Subcutaneous abdominal adipose tissue (tissue), 5 donors: ENCODE data around the gene DTD1.

Experiments used
- H3K27ac ChIP-seq: one replicate; pipeline ENCODE4 v1.7.0; 2013; ENCODE audit warnings: low read depth, mild to moderate bottlenecking, inconsistent platforms, low read length, moderate library complexity
- H3K27me3 ChIP-seq, 5 donors: one replicate each; pipeline ENCODE4 v1.7.0; 2013; ENCODE audit warnings: low read length in 5 of 5, inconsistent platforms in 1 of 5; ENCODE audit not compliant: control insufficient read depth in 5 of 5, insufficient read depth in 4 of 5
- H3K36me3 ChIP-seq, 5 donors: one replicate each; pipeline ENCODE4 v1.7.0; 2013; ENCODE audit warnings: low read length in 5 of 5; ENCODE audit not compliant: control insufficient read depth in 5 of 5, insufficient read depth in 5 of 5
- H3K4me1 ChIP-seq, 5 donors: one replicate each; pipeline ENCODE4 v1.7.0; 2013; ENCODE audit warnings: low read length in 5 of 5, mild to moderate bottlenecking in 3 of 5, moderate library complexity in 1 of 5; ENCODE audit not compliant: control insufficient read depth in 5 of 5, insufficient read depth in 5 of 5
- H3K4me3 ChIP-seq, 5 donors: one replicate each; pipeline ENCODE4 v1.7.0; 2013; ENCODE audit warnings: low read length in 5 of 5, low read depth in 1 of 5
- H3K9ac ChIP-seq, 5 donors: one replicate each; pipeline ENCODE4 v1.7.0; 2013; ENCODE audit warnings: low read length in 5 of 5, mild to moderate bottlenecking in 4 of 5, moderate library complexity in 3 of 5
- H3K9me3 ChIP-seq, 5 donors: one replicate each; pipeline ENCODE4 v1.7.0; 2013; ENCODE audit warnings: low read length in 5 of 5; ENCODE audit not compliant: control insufficient read depth in 5 of 5
- donor health status: healthy.
- donor health status: healthy.
- donor health status: healthy.
- donor health status: healthy.
- donor health status: healthy.

Gene DTD1

DNA sequence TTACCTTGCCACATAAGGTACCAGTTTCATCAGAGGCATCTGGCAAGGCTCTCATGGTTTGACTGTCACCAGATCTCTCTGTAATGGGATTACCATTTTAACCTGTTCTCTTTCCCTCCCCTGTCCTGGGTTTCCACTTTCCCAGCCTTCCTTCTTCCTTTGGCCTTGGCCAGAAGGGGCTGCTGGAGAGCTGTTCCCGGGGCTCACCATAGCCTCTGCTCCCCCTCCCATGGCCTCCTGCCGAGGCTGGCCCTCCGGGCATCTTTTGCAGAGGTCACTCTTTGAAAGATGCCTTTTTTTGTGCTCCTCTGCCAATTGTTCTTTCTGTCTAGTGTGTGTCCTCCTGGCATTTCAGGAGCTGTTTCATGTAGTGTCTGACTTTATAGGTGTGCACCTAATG, 125.0 kb downstream of the DTD1 start:
- H3K9me3 ChIP-seq, result no peaks in the 10 kb centered on the region
- H3K27ac ChIP-seq, result no peak overlapping the region
- H3K27me3 ChIP-seq, result no peaks in the 10 kb centered on the region
- no peak overlapping the region for H3K4me3 ChIP-seq
- H3K9ac ChIP-seq, result no peak overlapping the region
- no peaks in the 10 kb centered on the region for H3K4me1 ChIP-seq
- peaks cover 0 to 8% (median 3%) of the 10 kb centered on the region in 5 donors for H3K36me3 ChIP-seq

DNA sequence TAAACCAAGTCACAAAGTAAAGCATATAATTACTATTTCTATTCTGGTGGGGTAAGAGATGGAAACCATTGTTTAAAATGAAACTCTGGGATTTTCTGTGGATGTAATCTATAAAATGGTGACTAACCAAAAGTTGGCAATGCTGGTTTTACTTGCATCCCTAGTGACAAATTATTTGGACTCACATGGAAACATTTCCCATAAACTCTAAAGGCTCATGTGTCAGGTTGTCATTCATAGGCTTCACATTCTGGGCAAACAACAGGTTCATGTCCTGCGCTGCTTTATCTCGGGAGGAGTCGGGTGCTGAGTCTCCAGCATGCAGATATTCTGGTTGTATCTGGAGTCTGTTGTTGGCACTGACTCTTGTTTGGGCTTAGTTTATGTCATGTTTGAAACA, 127.7 kb downstream of the DTD1 start:
- H3K36me3 ChIP-seq, result peaks cover 0 to 8% (median 3%) of the 10 kb centered on the region in 5 donors
- no peak overlapping the region for H3K9ac ChIP-seq
- H3K4me1 ChIP-seq, result no peaks in the 10 kb centered on the region
- H3K9me3 ChIP-seq, result no peaks in the 10 kb centered on the region
- H3K4me3 ChIP-seq, result no peak overlapping the region
- no peak overlapping the region for H3K27ac ChIP-seq
- no peaks in the 10 kb centered on the region for H3K27me3 ChIP-seq

DNA sequence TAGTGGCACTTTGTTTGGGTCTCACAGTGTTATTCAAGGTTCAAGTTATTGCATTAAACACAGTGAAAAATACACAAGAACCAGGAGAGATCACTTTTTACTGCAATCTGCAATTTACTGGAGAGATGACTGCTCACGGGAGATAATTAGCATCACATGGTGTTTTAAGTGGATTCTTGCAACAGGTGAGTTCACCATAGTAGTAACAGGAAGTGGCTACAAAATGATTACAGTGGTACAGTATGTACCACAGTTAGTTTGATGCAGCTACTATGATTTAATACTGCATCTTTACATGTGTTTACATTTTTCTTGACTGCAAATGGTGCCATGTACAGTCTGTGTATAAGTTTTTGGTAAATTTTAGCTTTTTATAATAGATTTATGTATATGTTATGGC, 129.2 kb downstream of the DTD1 start:
- H3K27ac ChIP-seq, result no peak overlapping the region

DNA sequence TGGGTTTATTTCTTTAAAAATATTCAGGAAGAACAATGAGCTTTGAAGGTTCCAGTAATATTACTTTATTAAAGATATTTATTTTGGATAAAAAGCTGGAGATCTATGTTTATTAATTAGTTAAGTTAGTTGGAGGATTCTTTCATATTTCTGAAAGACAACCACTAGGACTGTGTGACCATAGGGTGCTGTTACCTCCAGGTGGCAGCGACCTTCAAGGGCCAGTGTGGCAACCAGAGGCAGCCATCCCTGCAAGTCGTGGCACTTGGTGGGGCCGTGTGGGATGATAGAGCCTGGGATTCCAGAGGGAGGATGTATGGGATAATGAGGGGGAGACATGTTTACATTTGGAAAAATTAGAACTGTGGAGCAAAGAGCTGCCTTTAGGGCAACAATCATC, 130.3 kb downstream of the DTD1 start:
- Histone ChIP-seq H3K27ac (no peak overlapping the region), H3K36me3 (peaks cover 0 to 8% (median 3%) of the 10 kb centered on the region in 5 donors), H3K9me3 (no peaks in the 10 kb centered on the region), H3K4me1 (no peaks in the 10 kb centered on the region), H3K9ac (no peak overlapping the region), H3K4me3 (no peak overlapping the region), H3K27me3 (no peaks in the 10 kb centered on the region)

More for the DNA sequence above, 129.2 kb downstream of the DTD1 start:
- peaks cover 0 to 8% (median 3%) of the 10 kb centered on the region in 5 donors for H3K36me3 ChIP-seq
- no peaks in the 10 kb centered on the region for H3K27me3 ChIP-seq
- no peaks in the 10 kb centered on the region for H3K4me1 ChIP-seq
- no peak overlapping the region for H3K9ac ChIP-seq
- no peak overlapping the region for H3K4me3 ChIP-seq
- H3K9me3 ChIP-seq, result no peaks in the 10 kb centered on the region

DNA sequence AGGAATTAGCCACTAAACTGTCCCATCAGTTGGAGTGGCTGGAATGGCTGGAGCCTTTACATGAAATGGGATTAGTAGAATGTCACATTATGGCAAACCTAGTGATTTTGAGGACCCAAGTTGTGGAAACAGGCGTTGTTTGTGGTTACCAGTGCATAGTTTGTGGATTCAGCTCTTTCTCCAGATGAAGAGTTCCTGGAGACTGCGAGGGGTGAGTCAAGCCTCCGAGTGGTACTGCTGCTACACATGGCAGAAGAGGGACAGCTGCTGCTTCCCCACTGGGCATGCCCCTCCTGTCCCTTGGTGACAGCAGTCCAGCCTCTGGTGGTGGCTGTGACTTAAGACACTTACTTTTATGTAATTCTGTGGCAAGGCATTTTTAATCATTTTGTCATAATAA, 131.6 kb downstream of the DTD1 start:
- Histone ChIP-seq H3K27ac (no peak overlapping the region), H3K9me3 (no peaks in the 10 kb centered on the region), H3K27me3 (no peaks in the 10 kb centered on the region)

DNA sequence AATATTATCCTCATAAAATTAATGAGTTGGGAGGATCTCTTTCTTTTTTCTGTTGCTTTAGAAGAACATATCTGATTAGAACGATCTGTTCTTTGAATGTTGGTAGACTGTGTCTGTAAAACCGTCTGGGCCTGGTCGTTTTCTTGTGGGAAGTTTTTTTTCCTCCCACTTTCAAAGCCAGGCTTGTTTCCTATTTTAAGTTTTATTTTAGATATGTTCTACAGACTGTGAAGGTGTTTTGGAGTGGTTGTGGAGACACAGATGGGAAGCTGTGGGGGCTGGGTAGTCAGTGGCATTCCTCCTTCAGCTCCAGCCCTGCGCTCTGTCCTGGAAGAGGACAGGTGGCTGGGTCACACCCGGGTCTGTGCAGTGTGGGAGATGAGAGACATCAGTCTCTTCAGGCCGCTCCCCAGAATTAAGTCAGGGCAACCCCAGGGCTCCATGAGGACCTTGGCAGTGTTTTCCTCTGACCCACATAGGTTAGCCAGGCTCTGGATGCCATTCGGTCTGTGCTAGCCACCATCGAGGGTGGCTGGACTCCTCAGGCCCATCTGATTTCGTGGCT, 133.8 kb downstream of the DTD1 start:
- Histone ChIP-seq H3K27ac (no peak overlapping the region), H3K4me1 (peaks cover 0 to under 1% (median 0%) of the 10 kb centered on the region in 5 donors), H3K36me3 (peaks cover 0 to 3% (median 0%) of the 10 kb centered on the region in 5 donors), H3K4me3 (no peak overlapping the region), H3K9ac (no peak overlapping the region), H3K9me3 (no peaks in the 10 kb centered on the region), H3K27me3 (no peaks in the 10 kb centered on the region)

More for the DNA sequence above, 131.6 kb downstream of the DTD1 start:
- H3K4me1 ChIP-seq, result no peaks in the 10 kb centered on the region
- no peak overlapping the region for H3K9ac ChIP-seq
- H3K36me3 ChIP-seq, result peaks cover 0 to 4% (median 3%) of the 10 kb centered on the region in 5 donors
- no peak overlapping the region for H3K4me3 ChIP-seq

DNA sequence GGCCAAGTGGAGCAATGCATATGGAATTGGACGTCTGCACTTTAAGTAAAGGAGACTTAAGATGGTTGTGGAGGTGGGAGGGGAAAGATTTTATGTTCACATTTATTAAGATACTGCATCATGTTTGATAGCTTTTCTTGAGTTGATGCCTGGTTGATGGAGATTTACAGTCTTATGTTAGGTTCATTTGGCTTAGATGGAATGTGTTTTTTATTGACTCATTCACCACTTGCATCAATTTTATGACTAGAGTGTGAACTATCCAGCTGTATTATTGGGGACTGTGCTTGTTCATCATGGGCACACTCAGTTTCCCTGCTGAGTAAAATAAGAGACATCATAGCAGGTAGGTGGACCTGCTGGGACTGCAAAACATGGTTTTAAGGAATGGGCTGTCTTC, 134.5 kb downstream of the DTD1 start:
- H3K9me3 ChIP-seq, result no peaks in the 10 kb centered on the region
- no peak overlapping the region for H3K27ac ChIP-seq
- peaks cover 0 to 4% (median 0%) of the 10 kb centered on the region in 5 donors for H3K4me1 ChIP-seq
- H3K36me3 ChIP-seq, result no peaks in the 10 kb centered on the region
- no peak overlapping the region for H3K4me3 ChIP-seq
- no peak overlapping the region for H3K9ac ChIP-seq
- H3K27me3 ChIP-seq, result no peaks in the 10 kb centered on the region

DNA sequence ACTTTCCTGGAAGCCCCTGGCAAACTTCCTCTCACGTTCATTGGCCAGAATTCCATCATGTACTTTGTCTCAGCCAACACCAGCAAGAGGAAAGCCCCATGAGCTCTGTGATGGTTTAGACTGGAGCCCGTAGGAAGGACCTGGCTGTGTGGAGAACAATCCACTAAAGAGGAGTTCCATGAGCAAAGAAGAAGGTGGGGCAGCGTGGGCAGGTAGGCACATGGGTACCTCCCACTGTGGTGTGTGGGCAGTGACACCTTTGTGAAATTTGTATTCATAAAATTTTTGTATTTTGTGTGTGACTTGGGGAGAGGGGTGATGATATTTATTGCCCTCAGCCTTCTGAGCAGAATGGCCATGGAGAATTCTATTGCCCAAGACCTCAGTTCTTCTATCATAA, 136.2 kb downstream of the DTD1 start:
- Histone ChIP-seq H3K27me3 (no peaks in the 10 kb centered on the region), H3K27ac (no peak overlapping the region), H3K4me1 (peaks cover 0 to 17% (median 0%) of the 10 kb centered on the region in 5 donors)

DNA sequence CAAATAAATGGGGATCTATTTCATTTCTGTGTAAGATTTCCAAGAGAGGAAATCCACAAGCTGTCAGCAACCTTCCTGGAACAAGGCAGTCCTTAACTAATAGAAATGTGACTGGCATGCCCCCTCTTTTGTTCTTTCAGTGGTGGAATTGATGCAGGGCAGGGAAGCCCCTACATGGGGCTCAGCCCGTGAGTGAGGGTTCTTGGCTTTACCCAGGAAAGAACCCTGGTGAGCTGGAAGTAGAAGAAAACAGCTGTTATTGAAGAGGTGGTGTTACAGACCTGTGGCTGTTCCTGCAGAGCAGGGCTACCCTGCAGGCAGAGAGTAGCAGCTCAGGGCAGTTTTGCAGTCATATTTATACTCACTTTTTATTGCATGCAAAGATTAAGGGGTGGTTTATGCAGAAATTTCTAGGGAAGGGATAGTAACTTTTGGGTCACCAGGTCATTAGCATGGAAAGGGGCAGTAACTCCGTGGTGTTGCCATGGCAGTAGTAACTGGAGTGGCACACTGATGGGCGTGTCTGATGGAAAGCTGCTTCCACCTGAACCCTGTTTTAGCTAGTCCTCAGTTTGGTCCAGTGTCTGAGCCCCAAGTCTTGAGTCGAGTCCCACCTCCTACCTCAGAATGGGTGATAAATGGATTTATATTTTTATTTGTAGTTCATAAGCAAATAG, 137.1 kb downstream of the DTD1 start:
- H3K36me3 ChIP-seq, result no peaks in the 10 kb centered on the region

More for the DNA sequence above, 136.2 kb downstream of the DTD1 start:
- no peaks in the 10 kb centered on the region for H3K36me3 ChIP-seq
- no peak overlapping the region for H3K4me3 ChIP-seq
- no peak overlapping the region for H3K9ac ChIP-seq
- H3K9me3 ChIP-seq, result no peaks in the 10 kb centered on the region

DNA sequence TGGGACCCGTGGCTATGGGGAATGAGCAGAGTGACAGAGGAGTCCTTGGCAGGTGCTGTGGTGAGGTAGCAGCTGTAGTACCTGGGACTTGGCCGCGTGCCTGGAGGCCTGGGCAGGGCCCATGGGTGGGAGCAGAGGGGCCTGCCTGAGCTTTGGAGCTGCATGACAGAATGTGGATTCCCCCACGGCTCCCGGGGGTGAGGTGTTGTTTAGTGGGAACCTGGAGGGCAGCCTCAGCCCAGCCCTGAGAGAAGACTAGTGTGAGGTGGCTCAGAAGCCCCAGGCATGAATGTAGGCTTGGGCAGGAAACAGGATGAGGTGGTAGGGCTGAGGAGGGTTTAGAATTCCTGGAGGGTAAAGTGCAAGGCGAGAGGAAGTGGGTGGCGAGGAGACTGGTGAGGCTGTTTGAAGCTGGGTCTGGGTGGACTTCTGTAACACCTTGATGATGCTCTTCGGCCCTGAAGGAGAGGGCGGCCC, 139.2 kb downstream of the DTD1 start:
- no peak overlapping the region for H3K4me3 ChIP-seq
- peaks cover 0 to 20% (median 0%) of the 10 kb centered on the region in 5 donors for H3K4me1 ChIP-seq
- no peak overlapping the region for H3K9ac ChIP-seq
- no peaks in the 10 kb centered on the region for H3K36me3 ChIP-seq
- H3K9me3 ChIP-seq, result no peaks in the 10 kb centered on the region
- no peak overlapping the region for H3K27ac ChIP-seq
- no peaks in the 10 kb centered on the region for H3K27me3 ChIP-seq

More for the DNA sequence above, 137.1 kb downstream of the DTD1 start:
- Histone ChIP-seq H3K27ac (no peak overlapping the region), H3K27me3 (no peaks in the 10 kb centered on the region), H3K9me3 (no peaks in the 10 kb centered on the region), H3K4me3 (no peak overlapping the region), H3K9ac (no peak overlapping the region), H3K4me1 (peaks cover 0 to 20% (median 0%) of the 10 kb centered on the region in 5 donors)
